KMS-11 (cell line): ENCODE data around the gene CEP120.
"Not testable (repeated sequence)": the region's sequence is repeated elsewhere in the genome, so short reads cannot be mapped to it uniquely, and the experiment has no call there.

Experiments
- H2AFZ ChIP-seq: fragments of 200-600 bp; sonication (generic); 2 replicates; pipeline ENCODE4 v1.6.1; 2016; ENCODE audit warnings: antibody characterized with exemption, mixed run types, low read depth
- H3K27ac ChIP-seq: fragments of 200-600 bp; sonication (generic); 2 replicates; pipeline ENCODE4 v1.6.1; 2016; ENCODE audit warnings: mild to moderate bottlenecking, mixed run types
- H3K27me3 ChIP-seq: fragments of 200-600 bp; sonication (generic); 2 replicates; pipeline ENCODE4 v1.6.1; 2017; ENCODE audit warnings: mild to moderate bottlenecking, low read depth, mixed run types, moderate library complexity; ENCODE audit not compliant: insufficient read depth
- H3K36me3 ChIP-seq: fragments of 200-600 bp; sonication (generic); 2 replicates; pipeline ENCODE4 v1.6.1; 2017; ENCODE audit warnings: mild to moderate bottlenecking, mixed run types; ENCODE audit not compliant: insufficient read depth
- H3K4me1 ChIP-seq: fragments of 200-600 bp; sonication (generic); 2 replicates; pipeline ENCODE4 v1.6.1; 2016; ENCODE audit warnings: mild to moderate bottlenecking, low read depth, mixed run types; ENCODE audit not compliant: poor library complexity, severe bottlenecking
- H3K4me2 ChIP-seq: fragments of 200-600 bp; sonication (generic); 2 replicates; pipeline ENCODE4 v1.7.0; 2016; ENCODE audit warnings: mild to moderate bottlenecking, mixed run types
- H3K4me3 ChIP-seq: fragments of 200-600 bp; sonication (generic); IDR thresholded peaks from 2 replicates; pipeline ENCODE4 v1.6.1; 2017; ENCODE audit warnings: low read depth, low read length, mixed read lengths; ENCODE audit not compliant: insufficient read depth
- H3K79me2 ChIP-seq: fragments of 200-600 bp; sonication (generic); 2 replicates; pipeline ENCODE4 v1.6.1; 2016; ENCODE audit warnings: low read depth, mixed run types; ENCODE audit not compliant: insufficient read depth
- H3K9ac ChIP-seq: fragments of 200-600 bp; sonication (generic); 2 replicates; pipeline ENCODE4 v1.6.1; 2016; ENCODE audit warnings: mild to moderate bottlenecking, mixed run types
- H4K20me1 ChIP-seq: fragments of 200-600 bp; sonication (generic); 2 replicates; pipeline ENCODE4 v1.6.1; 2016; ENCODE audit warnings: mild to moderate bottlenecking, mixed run types; ENCODE audit not compliant: insufficient read depth
- CTCF ChIP-seq: fragments of 200-600 bp; sonication (generic); conservative IDR thresholded peaks from 2 replicates; pipeline ENCODE4 v1.6.1; 2017; ENCODE audit warnings: low read depth, mild to moderate bottlenecking, antibody characterized with exemption, low read length, moderate library complexity, mixed read lengths

Gene CEP120

GRCh38 chr5:123423278-123424149, at the start of gene CEP120:
Gene CEP120 (minus strand): TSS chr5:123423403. CDS start chr5:123422998, 405 bp downstream.
- H3K36me3 ChIP-seq: no peaks in the 10 kb centered on the region
- H3K4me3 ChIP-seq: peak within 1 kb of the TSS; percentile 61
- H3K27ac ChIP-seq: peak within 1 kb of the TSS; percentile 68
- peak; percentile 75 for TF ChIP-seq CTCF
- peaks cover 17% of the 10 kb centered on the region for H3K4me1 ChIP-seq
- H2AFZ ChIP-seq: peak within 1 kb of the TSS; percentile 82
- no peaks in the 10 kb centered on the region for H3K27me3 ChIP-seq
- peaks cover 7% of the 10 kb centered on the region; the same call in 1 of the 2 replicates for H3K79me2 ChIP-seq
- peak within 1 kb of the TSS; percentile 92 for H3K9ac ChIP-seq
- no peaks in the 10 kb centered on the region for H4K20me1 ChIP-seq
- H3K4me2 ChIP-seq: peak within 1 kb of the TSS; percentile 92

GRCh38 chr5:123472150-123472924, 49.1 kb upstream of the CEP120 start:
- Histone ChIP-seq H3K4me3 (no peak overlapping the region), H3K4me2 (no peak overlapping the region), H3K27me3 (no peaks in the 10 kb centered on the region), H3K79me2 (no peaks in the 10 kb centered on the region), H3K36me3 (no peaks in the 10 kb centered on the region), H2AFZ (no peak overlapping the region), H3K4me1 (no peaks in the 10 kb centered on the region), H3K9ac (no peak overlapping the region), H4K20me1 (no peaks in the 10 kb centered on the region; the same call in 1 of the 2 replicates), H3K27ac (no peak overlapping the region)
- TF ChIP-seq CTCF: no peak

- no peaks in the 10 kb centered on the region for H3K36me3 ChIP-seq
- H3K27ac ChIP-seq: no peak overlapping the region
- no peaks in the 10 kb centered on the region for H3K4me1 ChIP-seq
- no peaks in the 10 kb centered on the region; the same call in 1 of the 2 replicates for H4K20me1 ChIP-seq
- H3K4me3 ChIP-seq: no peak overlapping the region
- TF ChIP-seq CTCF: no peak
- no peaks in the 10 kb centered on the region for H3K27me3 ChIP-seq
- H2AFZ ChIP-seq: no peak overlapping the region
- H3K4me2 ChIP-seq: no peak overlapping the region
- no peak overlapping the region for H3K9ac ChIP-seq
- no peaks in the 10 kb centered on the region for H3K79me2 ChIP-seq
Measured at GRCh38 chr5:123471385-123471784, 48.2 kb upstream of the CEP120 start.

GRCh38 chr5:123466839-123467238, 43.6 kb upstream of the CEP120 start:
- H3K36me3 ChIP-seq, H3K27me3 ChIP-seq, H3K9ac ChIP-seq, H3K4me2 ChIP-seq, H3K4me3 ChIP-seq, H4K20me1 ChIP-seq, H3K27ac ChIP-seq, H2AFZ ChIP-seq, H3K4me1 ChIP-seq, H3K79me2 ChIP-seq: not testable (repeated sequence)
